Skin of body (tissue), 2 donors: ENCODE data around the gene EZR. TPM values are rescaled to one million over a fixed set of nuclear protein-coding genes. Genes with fewer than 3 reads are reported as not detected.
A peak's percentile ranks its signal among the peaks of the same experiment; 100 is the strongest.

Source experiments
- DNase-seq: peaks from one replicate; lab custom pipeline; 2025; lab: John Stamatoyannopoulos, UW
- total RNA-seq: library from RNA; depleted of rRNA; stranded (reverse); fragments of >200 nt; gene quantifications from one replicate; pipeline ENCODE4 v1.2.3, GENCODE V29; 2014

Gene EZR
- total RNA-seq, 1 donor from 2014 or later, result 108 TPM

DNA sequence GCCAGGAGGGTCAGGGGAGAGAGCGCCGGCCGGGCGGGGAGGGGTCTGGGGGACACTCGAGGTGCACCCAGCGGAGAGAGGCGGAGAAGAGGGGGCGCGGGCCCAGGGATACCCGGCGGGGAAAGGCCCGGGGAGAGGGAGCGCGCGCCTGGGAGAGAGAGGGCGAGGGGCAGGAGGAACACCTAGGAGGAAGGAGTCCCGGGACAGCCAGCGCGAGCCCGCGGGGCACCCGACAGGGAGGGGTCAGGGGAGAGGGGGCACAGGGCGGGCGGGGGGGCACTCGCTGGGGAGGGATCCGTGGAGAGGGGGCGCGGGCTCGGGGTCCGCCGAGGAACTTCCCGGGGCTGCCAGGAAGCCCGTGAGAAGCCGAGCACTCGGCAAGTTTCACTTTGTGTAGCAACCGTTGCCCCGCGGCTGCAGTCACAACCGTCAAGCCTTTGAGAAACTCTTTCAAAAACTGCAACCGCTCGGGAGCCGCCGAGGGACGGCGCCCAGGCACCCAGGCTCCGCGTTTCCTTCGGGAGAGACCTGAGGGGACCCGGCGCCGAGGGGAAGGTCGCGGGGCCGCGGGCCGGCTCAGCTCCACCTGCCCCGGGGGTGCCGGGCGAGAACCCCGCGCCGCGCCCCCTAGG lies 471 bp downstream of the EZR start:
- peak; percentile 33 for DNase-seq

DNA sequence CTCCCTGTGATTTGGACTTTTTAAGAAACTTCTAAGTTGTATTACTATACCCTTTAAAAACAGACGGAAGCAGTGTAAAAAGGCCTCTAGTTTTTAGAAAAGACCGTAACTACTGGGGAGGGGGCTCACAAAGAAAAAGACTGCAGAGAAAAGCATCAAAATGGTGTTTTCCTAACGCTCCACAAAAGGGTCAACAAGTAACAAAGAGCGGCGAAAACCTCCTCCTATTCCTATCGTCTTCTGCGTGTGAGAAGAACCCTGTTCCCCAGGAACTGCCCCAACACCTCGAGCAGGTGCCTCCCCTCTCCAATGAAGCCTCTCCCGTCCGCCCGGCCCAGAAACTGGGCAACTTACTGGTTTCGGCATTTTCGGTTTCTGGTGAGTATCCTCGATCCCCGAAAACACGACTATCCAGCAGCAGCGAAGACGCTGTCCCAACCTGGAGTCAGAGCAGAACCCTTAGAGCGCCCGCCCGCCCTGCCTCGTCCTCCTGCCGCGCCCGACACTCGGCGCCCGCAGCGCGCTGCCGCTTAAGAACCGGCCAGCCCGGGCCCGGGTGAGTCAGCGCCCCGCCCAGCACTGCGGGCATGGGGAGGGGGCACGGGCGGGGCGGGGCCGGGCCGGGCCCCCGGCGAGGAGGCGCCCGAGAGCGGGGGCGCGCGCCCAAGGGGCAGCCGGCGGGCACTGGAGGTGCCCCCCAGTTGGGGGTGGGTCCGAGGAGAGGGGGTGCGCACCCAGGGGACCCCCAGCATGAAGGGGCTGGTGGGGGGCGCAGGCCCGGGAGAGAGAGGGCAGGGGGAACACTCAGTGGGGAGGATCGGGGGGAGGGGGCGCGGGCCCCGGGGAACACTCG lies 1.2 kb downstream of the EZR start:
- DNase-seq, result no peak

DNA sequence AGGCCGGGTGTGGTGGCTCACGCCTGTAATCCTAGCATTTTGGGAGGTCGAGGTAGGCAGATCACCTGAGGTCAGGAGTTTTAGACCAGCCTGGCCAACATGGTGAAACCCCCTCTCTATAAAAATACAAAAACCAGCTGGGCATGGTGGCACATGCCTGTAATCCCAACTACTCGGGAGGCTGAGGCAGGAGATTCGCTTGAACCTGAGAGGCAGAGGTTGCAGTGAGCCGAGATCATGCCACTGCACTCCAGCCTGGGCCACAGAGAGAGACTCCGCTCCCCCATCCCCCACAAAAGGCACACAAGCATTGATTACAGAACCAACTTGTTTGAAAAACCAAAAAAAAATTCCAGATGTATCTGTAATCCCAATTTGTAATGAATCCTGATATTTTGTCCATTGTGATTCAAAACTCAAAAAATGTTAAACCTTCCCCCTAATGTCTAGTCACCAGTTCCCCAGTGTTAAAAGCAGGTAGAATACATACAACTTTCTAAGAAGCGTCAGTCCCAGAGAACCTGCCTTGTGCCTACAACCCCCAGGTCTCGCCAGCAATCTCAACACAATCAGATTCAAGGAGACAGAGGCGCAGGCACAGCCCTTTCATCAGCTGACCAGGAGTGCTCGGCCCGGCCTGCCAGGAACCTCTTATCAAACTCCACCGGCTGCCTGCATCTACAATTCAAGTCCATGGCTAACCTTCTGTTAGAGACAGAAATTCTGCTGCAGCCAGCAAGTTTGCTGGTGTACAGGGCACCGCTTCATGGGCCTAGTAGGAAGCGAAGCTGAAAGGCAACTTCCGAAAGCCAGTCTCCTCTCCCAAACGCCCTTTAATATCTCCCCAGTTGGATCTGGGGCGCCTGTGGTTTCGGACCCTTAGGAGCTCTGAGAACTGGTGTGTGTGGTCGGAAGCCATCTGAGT lies 2.1 kb downstream of the EZR start:
- no peak for DNase-seq

DNA sequence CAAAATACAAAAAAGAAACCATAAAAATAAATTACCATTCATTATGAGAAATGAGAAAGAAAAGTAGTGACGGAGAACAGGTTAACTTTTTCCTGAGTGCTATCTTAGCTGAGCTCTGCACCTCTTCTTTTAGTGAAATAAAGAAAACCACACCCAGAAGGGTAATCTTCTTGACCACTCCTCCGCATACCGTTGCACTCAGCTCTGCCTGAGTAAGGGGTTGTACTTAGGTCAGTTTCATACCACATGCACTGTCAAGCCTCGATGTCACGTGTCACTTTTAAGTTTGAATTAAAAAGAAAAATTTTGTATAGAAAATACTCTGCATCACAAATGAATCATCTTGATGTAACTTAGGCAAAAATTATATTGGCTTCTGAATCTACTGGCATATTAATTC lies 2.8 kb downstream of the EZR start:
- DNase-seq, result no peak

DNA sequence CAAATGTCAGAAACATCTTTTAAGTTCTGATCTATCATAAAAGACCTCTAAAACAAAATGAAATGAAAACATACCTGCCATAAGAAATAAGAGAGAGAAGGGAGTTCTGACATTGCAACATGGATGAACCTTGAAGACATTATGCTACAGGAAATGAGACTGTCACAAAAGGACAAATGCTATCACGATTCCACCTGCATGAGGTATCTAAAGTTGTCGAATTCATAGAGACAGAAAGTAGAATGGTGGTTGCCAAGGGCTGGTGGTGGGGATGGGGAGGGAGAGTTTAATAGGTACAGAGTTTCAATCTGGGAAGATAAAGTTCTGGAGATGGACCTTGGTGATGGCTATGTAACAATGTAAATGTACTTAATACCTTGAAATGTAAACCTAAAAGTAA lies 3.3 kb downstream of the EZR start:
- no peak for DNase-seq

DNA sequence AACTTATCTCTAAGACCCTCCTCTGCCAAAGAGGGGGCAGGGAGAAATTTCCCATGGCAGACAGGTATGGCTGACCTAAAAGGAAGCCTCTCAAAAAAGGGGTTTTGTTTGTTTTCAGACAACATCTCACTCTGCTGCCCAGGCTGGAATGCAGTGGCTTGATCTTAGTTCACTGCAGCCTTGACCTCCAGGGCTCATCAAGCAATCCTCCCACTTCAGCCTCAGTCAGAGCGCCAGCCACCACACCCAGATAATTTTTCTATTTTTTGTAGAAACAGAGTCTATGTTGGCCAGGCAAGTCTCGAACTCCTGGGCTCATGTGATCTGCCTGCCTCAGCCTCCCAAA lies 3.8 kb downstream of the EZR start:
- DNase-seq, result no peak

DNA sequence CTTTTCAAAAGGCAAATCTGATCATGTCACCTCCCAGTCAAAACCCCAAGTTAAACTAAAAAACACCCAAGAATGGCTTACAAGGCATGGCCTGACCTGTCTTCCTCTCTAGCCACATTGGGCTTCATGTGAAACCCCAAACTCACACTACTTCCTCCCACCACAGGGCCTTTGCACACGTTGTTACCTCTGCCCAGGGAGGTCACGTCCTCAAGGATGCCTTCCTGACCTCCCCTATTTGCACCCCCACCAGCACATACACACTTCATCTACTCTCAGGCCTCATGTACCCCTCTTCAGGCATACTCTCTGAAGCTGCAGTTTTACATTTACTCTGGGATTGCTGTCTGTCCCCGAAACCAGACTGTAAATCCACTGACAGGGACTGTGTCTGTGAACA lies 6.1 kb downstream of the EZR start:
- DNase-seq, result no peak

DNA sequence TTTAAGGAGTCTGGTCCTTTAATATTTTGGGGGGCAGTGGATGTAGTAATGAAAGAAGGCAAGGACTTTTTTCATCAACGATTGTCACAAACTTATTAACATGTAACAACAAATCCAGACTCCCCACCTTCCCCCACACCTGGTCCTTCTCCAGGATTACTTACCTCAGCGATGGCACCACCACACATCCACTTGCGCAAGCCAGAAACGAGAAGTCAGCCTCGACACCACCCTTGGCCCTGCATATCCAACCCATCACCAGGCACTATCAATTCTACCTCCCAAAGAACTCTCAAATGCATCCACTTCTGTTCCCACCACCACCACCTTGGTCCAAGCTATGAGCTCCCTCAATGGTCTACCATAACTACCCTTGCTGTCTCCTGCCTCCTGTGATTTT lies 6.6 kb downstream of the EZR start:
- no peak for DNase-seq

DNA sequence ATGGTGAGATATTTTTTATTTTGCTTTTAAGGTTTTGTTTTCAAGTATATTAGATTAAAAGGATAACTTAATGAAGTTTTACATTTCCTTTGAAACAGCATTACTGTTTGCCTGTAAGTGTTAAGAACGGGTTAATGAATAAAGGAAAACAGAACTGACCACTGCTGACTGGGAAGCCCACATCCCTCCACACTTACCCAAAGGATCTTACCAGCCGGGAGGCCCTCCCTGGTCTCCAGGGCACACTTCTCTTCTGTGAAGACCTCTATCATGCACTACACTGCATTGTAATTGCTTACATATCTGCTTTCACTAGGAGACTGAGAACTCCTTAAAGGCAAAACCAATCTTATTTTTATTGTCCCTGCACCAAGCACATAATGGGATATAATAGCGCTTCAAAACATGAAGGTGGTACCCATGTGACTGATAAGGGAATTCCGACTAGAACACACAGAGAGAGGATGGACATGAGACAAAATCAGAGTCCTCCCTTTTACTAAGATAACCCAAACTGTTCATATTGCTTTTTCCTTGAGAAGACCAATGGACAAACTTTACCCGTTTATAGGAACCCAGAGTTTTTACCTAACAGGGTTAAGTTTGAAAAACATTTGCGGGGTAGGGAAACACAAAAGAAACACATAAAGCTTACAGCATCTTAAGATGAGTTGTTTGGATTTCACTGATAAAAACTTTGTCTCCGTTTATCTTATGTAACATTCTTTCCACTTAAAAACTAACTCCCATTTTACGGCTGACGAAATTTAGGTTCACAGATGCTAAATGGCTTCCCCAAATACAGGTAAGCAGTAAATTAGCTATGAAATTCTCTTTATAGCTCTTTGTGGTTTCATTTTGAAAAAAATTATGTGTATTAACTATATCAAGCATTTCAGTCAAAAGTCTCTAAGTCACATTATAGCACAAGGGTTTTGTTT lies 8.7 kb downstream of the EZR start:
- DNase-seq, result no peak

DNA sequence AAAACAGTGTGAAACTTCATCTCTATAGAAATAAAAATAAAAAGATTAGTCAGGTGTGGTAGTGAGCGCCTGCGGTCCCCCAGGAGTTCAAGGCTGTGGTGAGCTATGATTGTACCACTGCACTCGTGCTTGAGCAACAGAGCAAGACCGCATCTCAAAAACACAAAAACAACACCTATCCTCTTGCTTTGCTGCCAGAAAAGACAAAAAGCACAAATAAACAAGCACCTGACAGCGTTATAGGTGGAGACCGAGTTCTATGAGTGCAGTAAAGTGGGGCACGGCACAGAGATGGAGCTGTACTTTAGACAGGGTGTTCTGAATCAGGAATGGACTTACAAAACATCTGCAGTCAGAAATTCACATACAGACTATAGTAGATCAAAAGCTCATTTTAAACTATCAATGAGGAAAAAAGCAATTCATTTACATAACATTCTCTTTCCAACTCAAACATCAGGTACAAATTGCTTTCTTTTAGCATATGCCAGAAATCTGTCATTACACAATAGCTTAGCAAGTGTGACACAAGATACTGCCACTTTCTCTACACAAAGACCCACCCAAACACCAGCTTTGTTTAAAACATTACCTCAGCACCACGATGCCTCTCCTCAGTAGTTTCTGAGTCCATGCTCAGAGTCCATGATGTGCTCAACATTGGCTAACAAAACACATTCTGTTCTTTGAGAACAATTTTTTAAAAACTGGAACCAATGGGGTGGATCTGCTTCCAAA lies 10.1 kb downstream of the EZR start:
- DNase-seq, result no peak

DNA sequence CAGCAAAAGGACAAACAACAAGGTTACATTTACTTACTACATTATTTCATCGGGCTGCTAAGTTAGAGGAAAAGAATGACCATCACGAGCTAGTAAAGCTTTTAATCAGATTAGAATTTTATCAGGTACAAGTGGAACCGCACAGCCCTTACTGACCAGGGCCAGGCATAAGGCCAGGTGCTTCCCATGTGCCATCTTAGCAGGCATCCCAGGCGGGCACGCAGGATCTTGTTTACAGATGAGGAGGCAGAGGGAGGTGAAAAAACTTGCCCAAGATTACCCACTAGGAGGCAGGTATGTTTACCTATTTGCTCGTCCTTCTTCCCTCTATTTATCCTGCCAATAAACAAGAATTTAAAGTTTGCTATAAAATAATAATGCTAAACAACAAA lies 10.7 kb downstream of the EZR start:
- DNase-seq, result no peak

DNA sequence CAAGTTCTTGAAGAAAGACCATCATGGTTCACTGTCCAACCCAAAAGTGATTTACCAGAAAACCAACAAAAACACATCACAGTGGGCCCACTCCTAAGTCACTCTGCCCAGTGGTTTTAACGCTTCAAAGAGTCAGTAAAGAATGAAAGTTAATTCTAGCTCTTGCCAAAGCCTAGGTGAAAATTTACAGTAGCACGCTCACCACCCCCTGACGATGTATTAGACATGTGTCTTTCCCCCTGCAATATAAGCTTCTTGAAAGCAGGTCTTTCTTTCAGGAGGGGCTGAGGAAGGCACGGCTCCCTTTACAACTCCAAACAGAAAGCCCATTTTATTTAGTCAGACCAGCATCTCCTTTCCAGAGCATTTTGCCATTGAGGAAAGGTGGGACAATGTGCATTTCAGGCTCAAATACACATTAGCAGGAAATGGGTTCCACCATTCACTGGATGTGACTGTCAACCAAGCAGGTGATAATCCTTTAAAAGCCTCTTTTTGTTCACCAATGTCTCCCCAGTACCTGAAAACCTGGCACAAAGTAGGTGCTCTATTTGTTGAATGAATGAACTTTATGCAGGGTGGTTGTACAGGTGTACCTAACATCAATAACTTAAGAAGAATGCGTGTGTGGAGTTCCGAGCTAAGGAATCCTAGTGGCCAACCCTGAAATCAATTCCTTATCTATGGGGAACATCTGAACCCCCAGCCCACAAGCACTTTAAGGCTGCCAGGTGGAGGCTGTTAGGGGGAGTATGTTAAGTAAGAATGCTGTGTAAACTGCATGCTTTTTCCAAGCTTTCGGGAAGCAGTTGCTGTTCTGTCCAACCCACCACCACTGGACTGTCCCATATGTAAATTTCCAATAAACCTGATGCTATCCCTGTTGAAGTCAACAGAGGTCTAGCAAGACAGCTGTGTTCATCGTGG lies 11.4 kb downstream of the EZR start:
- DNase-seq, result no peak

DNA sequence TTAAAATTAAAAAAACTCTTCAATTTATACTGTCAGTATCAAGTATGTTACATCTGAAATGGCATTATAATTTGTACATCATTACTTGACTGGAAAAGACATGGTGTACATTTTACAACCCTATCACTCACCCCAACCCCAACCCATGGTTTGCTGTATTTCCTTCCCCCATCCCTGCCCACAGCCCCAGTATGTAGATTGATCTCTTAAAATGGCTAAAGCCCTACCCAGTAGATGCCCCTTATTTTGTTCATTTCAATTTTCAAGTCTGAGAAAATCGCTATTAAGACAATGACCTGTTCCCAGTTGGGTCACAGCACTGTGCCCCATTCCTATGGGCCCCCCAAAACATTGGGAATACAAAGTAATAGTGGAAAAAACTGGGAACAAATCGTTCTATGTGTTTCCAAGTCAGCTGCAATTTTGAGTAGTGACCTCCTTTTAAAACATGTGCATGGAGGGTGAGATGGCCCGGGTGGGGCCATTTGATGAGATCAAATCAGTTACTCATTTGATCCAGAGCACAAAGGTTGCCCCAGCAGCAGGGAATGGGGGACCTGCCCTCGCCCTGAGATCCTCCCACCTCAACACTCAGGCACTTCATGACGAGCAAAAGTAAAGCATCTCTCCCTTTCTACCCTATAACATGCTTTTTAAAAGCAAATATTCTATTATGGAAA lies 13.3 kb downstream of the EZR start:
- no peak for DNase-seq

DNA sequence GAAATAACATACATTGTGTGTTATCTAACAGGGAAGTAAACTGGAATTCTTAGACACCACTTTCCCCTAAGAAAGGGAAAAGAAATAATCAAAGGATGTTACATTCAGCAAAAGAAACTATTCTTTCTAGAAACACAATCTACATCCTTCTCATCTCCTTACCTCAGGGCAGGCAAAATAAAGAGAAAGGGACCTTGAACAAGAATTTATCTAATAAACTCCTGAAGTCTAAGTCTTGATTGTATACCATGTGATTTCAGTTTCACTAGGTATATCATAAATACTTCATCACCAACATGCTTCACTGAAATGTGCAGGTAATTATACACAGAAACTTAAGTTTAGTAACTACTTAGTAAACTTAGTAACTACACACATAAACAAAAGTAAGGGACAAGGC lies 15.0 kb downstream of the EZR start:
- DNase-seq, result no peak

DNA sequence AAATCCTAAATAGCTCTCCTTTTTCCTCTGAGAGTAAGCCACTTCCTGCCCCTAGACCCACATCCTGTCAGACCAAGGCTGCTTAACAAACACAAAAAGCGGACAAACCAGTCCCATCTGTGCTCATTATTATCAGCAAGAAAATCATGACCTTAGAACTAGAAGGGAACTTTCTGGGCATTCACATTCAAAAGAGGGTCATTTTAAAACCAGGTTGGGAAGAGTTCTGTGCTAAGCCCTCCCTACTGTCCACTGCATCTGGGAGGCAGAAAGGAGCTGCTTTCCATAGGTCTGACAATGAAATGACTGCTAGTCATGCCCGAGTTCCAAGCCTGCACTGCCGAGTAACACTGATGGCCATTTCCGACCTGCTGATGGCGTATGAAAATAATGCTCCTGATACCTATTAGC lies 15.4 kb downstream of the EZR start:
- peak; percentile 34 for DNase-seq

DNA sequence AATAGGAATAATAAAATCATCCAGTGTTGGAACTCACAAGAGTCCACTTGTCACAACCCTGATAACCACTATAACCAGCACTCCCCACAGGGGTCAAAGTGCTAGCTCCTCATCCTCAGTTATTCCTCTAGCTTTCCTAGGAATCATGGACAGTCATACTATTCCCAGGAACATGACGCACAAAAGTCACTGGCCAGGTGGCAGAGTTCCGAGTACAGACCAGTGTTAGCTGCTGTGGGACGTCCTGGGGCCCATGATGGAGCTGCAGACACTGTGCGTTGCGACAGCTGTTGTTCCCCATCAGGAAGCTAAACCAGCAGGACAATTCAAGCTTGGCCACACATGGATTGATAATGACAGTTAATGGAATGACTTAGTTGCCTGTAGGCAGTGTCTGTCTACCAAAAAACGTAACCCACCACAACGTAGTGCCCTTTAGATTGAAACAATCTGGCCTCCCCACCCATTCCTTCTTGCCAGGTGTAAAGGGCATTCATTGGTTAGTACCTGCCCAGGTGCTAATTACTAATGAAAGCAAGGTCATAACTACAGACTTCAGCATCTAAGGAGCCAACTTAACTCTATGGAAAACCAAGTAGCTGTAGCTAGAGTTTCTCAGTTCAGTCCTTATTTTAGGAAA lies 17.4 kb downstream of the EZR start:
- DNase-seq, result no peak

DNA sequence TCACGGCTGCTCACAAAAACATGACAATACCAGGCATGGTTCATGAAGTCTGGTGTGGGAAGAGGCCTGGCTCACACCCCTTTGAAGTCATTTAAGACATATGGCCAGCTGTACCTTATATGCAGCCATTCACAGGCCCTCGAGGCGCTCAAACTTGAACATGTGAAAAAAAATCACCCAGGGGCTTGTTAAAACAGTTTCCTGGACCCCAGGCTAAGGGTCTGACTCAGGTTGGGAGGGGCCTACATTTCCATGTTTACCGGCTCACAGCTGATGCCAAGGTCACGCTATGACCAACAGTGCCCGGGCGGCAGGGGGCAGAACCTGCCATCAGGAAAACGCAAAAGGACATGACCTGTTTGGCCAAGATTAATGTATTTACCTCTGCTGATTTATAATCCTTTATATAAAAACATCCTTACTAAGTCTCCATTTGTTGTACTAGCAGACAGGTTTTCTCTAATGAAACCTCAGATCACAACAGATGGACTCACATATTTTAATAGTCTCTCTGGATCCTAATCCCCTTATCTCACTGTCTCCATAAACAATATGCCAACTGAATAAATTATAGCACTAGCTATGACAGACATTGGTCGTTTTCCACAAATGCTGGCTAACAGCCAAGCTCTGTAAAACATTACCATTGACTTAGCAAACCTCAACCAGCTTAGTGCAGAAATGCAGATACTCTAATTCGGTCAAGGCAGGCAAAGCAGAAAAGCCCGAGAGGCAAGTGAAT lies 19.9 kb downstream of the EZR start:
- DNase-seq, result peak; percentile 9
